ENCODE measurements around the gene KCNC4. TPM values are rescaled to one million over a fixed set of nuclear protein-coding genes. Genes with fewer than 3 reads are reported as not detected.
A peak's percentile ranks its signal among the peaks of the same experiment; 100 is the strongest.

KCNC4 gene
- total RNA-seq, 6 donors from 2014 or later, result 2.5 to 11.9 (median 4.4) TPM

DNA sequence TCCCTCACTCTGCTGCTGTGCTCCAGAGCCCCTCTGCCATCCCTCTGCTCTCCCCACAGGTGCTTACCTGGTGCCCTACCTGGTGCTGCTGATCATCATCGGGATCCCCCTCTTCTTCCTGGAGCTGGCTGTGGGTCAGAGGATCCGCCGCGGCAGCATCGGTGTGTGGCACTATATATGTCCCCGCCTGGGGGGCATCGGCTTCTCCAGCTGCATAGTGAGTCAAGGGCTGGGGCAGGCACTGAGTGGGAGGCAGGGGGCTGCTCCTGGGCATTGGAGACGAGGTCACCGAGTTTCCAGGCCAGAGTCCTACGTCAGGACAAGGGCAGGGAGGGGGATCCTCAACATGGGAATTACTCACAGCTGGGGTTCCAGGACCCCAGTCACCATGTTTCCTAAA lies 38.1 kb upstream of the KCNC4 start:
- TF ChIP-seq POLR2A (IDR thresholded peaks at IDR 0.05), result no peak
- TF ChIP-seq, protein P1, sequence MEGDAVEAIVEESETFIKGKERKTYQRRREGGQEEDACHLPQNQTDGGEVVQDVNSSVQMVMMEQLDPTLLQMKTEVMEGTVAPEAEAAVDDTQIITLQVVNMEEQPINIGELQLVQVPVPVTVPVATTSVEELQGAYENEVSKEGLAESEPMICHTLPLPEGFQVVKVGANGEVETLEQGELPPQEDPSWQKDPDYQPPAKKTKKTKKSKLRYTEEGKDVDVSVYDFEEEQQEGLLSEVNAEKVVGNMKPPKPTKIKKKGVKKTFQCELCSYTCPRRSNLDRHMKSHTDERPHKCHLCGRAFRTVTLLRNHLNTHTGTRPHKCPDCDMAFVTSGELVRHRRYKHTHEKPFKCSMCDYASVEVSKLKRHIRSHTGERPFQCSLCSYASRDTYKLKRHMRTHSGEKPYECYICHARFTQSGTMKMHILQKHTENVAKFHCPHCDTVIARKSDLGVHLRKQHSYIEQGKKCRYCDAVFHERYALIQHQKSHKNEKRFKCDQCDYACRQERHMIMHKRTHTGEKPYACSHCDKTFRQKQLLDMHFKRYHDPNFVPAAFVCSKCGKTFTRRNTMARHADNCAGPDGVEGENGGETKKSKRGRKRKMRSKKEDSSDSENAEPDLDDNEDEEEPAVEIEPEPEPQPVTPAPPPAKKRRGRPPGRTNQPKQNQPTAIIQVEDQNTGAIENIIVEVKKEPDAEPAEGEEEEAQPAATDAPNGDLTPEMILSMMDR (IDR thresholded peaks at IDR 0.05), result no peak
- no peak for TF ChIP-seq POLR2AphosphoS5 (IDR thresholded peaks at IDR 0.05)
- no peak for TF ChIP-seq EP300 (IDR thresholded peaks at IDR 0.05)
- 78 to 93% methylated on average over 3 to 10 of the region's 10 CpGs for WGBS, 2 donors

DNA sequence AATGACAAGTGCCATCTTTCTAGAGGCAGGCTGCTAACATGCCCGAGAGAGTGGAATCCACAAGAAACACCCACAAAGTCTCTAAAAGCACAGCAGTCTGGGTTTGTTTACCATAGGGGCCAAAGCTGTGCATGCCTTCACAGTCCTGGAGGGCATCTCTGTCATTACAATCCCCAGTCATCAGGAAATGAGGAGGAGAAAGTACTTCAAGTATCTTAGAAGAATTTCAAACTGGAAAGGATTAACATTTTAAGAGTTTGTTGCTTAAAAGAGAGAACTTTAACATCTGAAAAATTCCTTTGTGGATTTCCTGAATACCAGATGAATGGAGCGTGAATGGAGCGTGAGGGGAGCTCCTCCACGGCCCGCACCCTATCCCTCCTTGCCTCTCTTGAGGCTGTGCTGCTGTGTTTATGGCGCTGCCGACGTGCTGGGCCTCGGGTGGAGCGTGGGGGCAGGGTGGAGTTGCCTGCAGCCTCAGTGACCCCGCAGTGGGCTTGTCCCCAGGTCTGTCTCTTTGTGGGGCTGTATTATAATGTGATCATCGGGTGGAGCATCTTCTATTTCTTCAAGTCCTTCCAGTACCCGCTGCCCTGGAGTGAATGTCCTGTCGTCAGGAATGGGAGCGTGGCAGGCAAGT lies 36.5 kb upstream of the KCNC4 start:
- H3K9me3 ChIP-seq, result no peaks in the 10 kb centered on the region
- H3K4me1 ChIP-seq, result no peaks in the 10 kb centered on the region
- no peaks in the 10 kb centered on the region for H3K27me3 ChIP-seq
- H3K27ac ChIP-seq, result no peak overlapping the region
- peak in 1 of 2 donors; percentile 50 for DNase-seq
- WGBS, 2 donors, result 51 to 57% methylated on average over 13 to 15 of the region's 15 CpGs
- no peak for ATAC-seq (ENCODE audit: low FRiP score in 2 of 2)
- no peaks in the 10 kb centered on the region for H3K36me3 ChIP-seq
- H3K4me3 ChIP-seq, result no peak overlapping the region
- TF ChIP-seq POLR2AphosphoS5 (IDR thresholded peaks at IDR 0.05), result no peak
- TF ChIP-seq, protein P1 (IDR thresholded peaks at IDR 0.05), result no peak
- no peak for TF ChIP-seq POLR2A (IDR thresholded peaks at IDR 0.05)
- TF ChIP-seq EP300 (IDR thresholded peaks at IDR 0.05), result no peak

More for the DNA sequence above, 38.1 kb upstream of the KCNC4 start:
- DNase-seq, result peak in 1 of 2 donors; percentile 59
- Histone ChIP-seq H3K36me3 (no peaks in the 10 kb centered on the region), H3K27ac (no peak overlapping the region), H3K27me3 (no peaks in the 10 kb centered on the region), H3K9me3 (no peaks in the 10 kb centered on the region), H3K4me1 (no peaks in the 10 kb centered on the region), H3K4me3 (no peak overlapping the region)
- ATAC-seq (ENCODE audit: low FRiP score in 2 of 2), result no peak

DNA sequence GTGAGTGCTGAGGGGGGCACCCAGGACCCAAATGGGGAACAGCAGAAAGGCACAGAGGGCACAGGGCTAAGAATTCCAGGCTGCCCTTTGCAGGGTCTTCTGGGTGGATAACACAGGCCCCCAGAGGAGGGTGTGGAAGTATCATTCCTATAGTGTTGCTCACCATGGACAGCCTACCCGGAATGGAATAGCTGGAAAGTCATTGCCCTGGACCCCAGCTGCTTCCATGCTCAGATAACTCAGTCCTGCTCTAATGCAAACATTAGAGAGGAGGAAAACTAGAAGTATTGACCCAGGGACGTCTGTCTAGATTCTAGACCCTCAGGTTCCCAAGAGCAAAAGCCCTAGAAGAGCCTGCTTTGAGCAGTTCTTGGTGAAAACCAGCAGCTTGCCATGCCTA lies 35.2 kb upstream of the KCNC4 start:
- ATAC-seq (ENCODE audit: low FRiP score in 2 of 2) (no peak), DNase-seq (no peak)
- 67 to 71% methylated on average over 1 to 2 of the region's 2 CpGs for WGBS, 2 donors

GRCh38 chr1:110176299-110176956 lies 33.7 kb upstream of the KCNC4 start:
- H3K9me3 ChIP-seq, result no peaks in the 10 kb centered on the region
- H3K27ac ChIP-seq, result no peak overlapping the region
- TF ChIP-seq POLR2A (IDR thresholded peaks at IDR 0.05) (no peak), EP300 (IDR thresholded peaks at IDR 0.05) (no peak), POLR2AphosphoS5 (IDR thresholded peaks at IDR 0.05) (no peak)
- TF ChIP-seq, protein P1 (IDR thresholded peaks at IDR 0.05), result no peak
- peak in 1 of 2 donors; percentile 25 for DNase-seq
- no peaks in the 10 kb centered on the region for H3K36me3 ChIP-seq
- no peaks in the 10 kb centered on the region for H3K27me3 ChIP-seq
- no peak overlapping the region for H3K4me3 ChIP-seq
- no peak for ATAC-seq (ENCODE audit: low FRiP score in 2 of 2)
- 46 to 89% methylated on average over 4 to 9 of the region's 9 CpGs for WGBS, 2 donors
- H3K4me1 ChIP-seq, result no peaks in the 10 kb centered on the region

More for the DNA sequence above, 35.2 kb upstream of the KCNC4 start:
- Histone ChIP-seq H3K4me3 (no peak overlapping the region), H3K27ac (no peak overlapping the region), H3K27me3 (no peaks in the 10 kb centered on the region), H3K4me1 (no peaks in the 10 kb centered on the region), H3K9me3 (no peaks in the 10 kb centered on the region), H3K36me3 (no peaks in the 10 kb centered on the region)
- TF ChIP-seq EP300 (IDR thresholded peaks at IDR 0.05), result no peak
- TF ChIP-seq, protein P1 (IDR thresholded peaks at IDR 0.05), result no peak
- TF ChIP-seq POLR2AphosphoS5 (IDR thresholded peaks at IDR 0.05), result no peak
- TF ChIP-seq POLR2A (IDR thresholded peaks at IDR 0.05), result no peak
